ENCODE data around the gene ADAM12. TPM values are rescaled to one million over a fixed set of nuclear protein-coding genes. Genes with fewer than 3 reads are reported as not detected.

ADAM12 gene
- total RNA-seq, 1 experiment from 2014 or later = not detected

GRCh38 chr10:126214021-126214420 is 174.3 kb downstream of the ADAM12 start:
- no peaks in the 10 kb centered on the region for H4K20me1 ChIP-seq (ENCODE audit: insufficient read depth, low read depth, low read length)
- no peaks in the 10 kb centered on the region for H3K9me3 ChIP-seq (ENCODE audit: low read length)

GRCh38 chr10:126212738-126213137 is 175.5 kb downstream of the ADAM12 start:
- no peaks in the 10 kb centered on the region for H3K4me1 ChIP-seq (ENCODE audit: low read length)

More at GRCh38 chr10:126214021-126214420, 174.3 kb downstream of the ADAM12 start:
- H2AFZ ChIP-seq (ENCODE audit: low read length) = no peak overlapping the region
- H3K4me1 ChIP-seq (ENCODE audit: low read length) = no peaks in the 10 kb centered on the region
- no peak for DNase-seq
- no peak overlapping the region for H3K27ac ChIP-seq (ENCODE audit: low read length)
- no peaks in the 10 kb centered on the region for H3K9me2 ChIP-seq (replicated peaks; ENCODE audit: insufficient read depth, low read length)
- no peaks in the 10 kb centered on the region for H3K36me3 ChIP-seq (ENCODE audit: insufficient read depth, low read length)
- H3K4me3 ChIP-seq (ENCODE audit: low read length) = no peak overlapping the region
- no peak overlapping the region for H3K9ac ChIP-seq (ENCODE audit: low read length)
- H3K27me3 ChIP-seq (ENCODE audit: low read length) = no peaks in the 10 kb centered on the region
- H3K79me2 ChIP-seq (ENCODE audit: low read length) = no peaks in the 10 kb centered on the region
- no peak overlapping the region for H3K4me2 ChIP-seq (ENCODE audit: low read depth, low read length, poor library complexity, severe bottlenecking)

GRCh38 chr10:126210051-126210651 is 178.1 kb downstream of the ADAM12 start:
- Histone ChIP-seq H3K9me3 (ENCODE audit: low read length) (no peaks in the 10 kb centered on the region), H3K27me3 (ENCODE audit: low read length) (no peaks in the 10 kb centered on the region), H3K9ac (ENCODE audit: low read length) (no peak overlapping the region), H3K79me2 (ENCODE audit: low read length) (no peaks in the 10 kb centered on the region), H3K27ac (ENCODE audit: low read length) (no peak overlapping the region), H3K4me1 (ENCODE audit: low read length) (no peaks in the 10 kb centered on the region), H2AFZ (ENCODE audit: low read length) (no peak overlapping the region), H4K20me1 (ENCODE audit: insufficient read depth, low read depth, low read length) (no peaks in the 10 kb centered on the region), H3K36me3 (ENCODE audit: insufficient read depth, low read length) (no peaks in the 10 kb centered on the region), H3K4me2 (ENCODE audit: low read depth, low read length, poor library complexity, severe bottlenecking) (no peak overlapping the region), H3K4me3 (ENCODE audit: low read length) (no peak overlapping the region), H3K9me2 (replicated peaks; ENCODE audit: insufficient read depth, low read length) (no peaks in the 10 kb centered on the region)
- DNase-seq = no peak

More at GRCh38 chr10:126212738-126213137, 175.5 kb downstream of the ADAM12 start:
- Histone ChIP-seq H3K36me3 (ENCODE audit: insufficient read depth, low read length) (no peaks in the 10 kb centered on the region), H3K9ac (ENCODE audit: low read length) (no peak overlapping the region), H3K9me2 (replicated peaks; ENCODE audit: insufficient read depth, low read length) (no peaks in the 10 kb centered on the region), H2AFZ (ENCODE audit: low read length) (no peak overlapping the region), H3K4me3 (ENCODE audit: low read length) (no peak overlapping the region), H3K27ac (ENCODE audit: low read length) (no peak overlapping the region), H3K79me2 (ENCODE audit: low read length) (no peaks in the 10 kb centered on the region), H3K4me2 (ENCODE audit: low read depth, low read length, poor library complexity, severe bottlenecking) (no peak overlapping the region), H3K9me3 (ENCODE audit: low read length) (no peaks in the 10 kb centered on the region), H4K20me1 (ENCODE audit: insufficient read depth, low read depth, low read length) (no peaks in the 10 kb centered on the region), H3K27me3 (ENCODE audit: low read length) (no peaks in the 10 kb centered on the region)
- no peak for DNase-seq

- Histone ChIP-seq H3K36me3 (ENCODE audit: insufficient read depth, low read length) (no peaks in the 10 kb centered on the region), H3K4me3 (ENCODE audit: low read length) (no peak overlapping the region), H3K4me2 (ENCODE audit: low read depth, low read length, poor library complexity, severe bottlenecking) (no peak overlapping the region), H3K9ac (ENCODE audit: low read length) (no peak overlapping the region), H3K9me3 (ENCODE audit: low read length) (no peaks in the 10 kb centered on the region), H3K27me3 (ENCODE audit: low read length) (no peaks in the 10 kb centered on the region), H4K20me1 (ENCODE audit: insufficient read depth, low read depth, low read length) (no peaks in the 10 kb centered on the region), H3K27ac (ENCODE audit: low read length) (no peak overlapping the region), H3K4me1 (ENCODE audit: low read length) (no peaks in the 10 kb centered on the region), H2AFZ (ENCODE audit: low read length) (no peak overlapping the region), H3K9me2 (replicated peaks; ENCODE audit: insufficient read depth, low read length) (no peaks in the 10 kb centered on the region), H3K79me2 (ENCODE audit: low read length) (no peaks in the 10 kb centered on the region)
- DNase-seq = no peak
Measured at GRCh38 chr10:126209451-126209850, 178.8 kb downstream of the ADAM12 start.

- Histone ChIP-seq H3K9ac (ENCODE audit: low read length) (no peak overlapping the region), H3K4me3 (ENCODE audit: low read length) (no peak overlapping the region), H3K36me3 (ENCODE audit: insufficient read depth, low read length) (no peaks in the 10 kb centered on the region), H3K27me3 (ENCODE audit: low read length) (no peaks in the 10 kb centered on the region), H3K9me3 (ENCODE audit: low read length) (no peaks in the 10 kb centered on the region), H3K9me2 (replicated peaks; ENCODE audit: insufficient read depth, low read length) (no peaks in the 10 kb centered on the region), H3K27ac (ENCODE audit: low read length) (no peak overlapping the region), H2AFZ (ENCODE audit: low read length) (no peak overlapping the region), H3K4me2 (ENCODE audit: low read depth, low read length, poor library complexity, severe bottlenecking) (no peak overlapping the region), H4K20me1 (ENCODE audit: insufficient read depth, low read depth, low read length) (no peaks in the 10 kb centered on the region), H3K79me2 (ENCODE audit: low read length) (no peaks in the 10 kb centered on the region), H3K4me1 (ENCODE audit: low read length) (no peaks in the 10 kb centered on the region)
- DNase-seq = no peak
Measured at GRCh38 chr10:126208726-126209302, 179.5 kb downstream of the ADAM12 start.

- H3K4me2 ChIP-seq (ENCODE audit: low read depth, low read length, poor library complexity, severe bottlenecking) = no peak overlapping the region
- H3K9me3 ChIP-seq (ENCODE audit: low read length) = no peaks in the 10 kb centered on the region
- no peak overlapping the region for H3K4me3 ChIP-seq (ENCODE audit: low read length)
- H3K9me2 ChIP-seq (replicated peaks; ENCODE audit: insufficient read depth, low read length) = no peaks in the 10 kb centered on the region
- H3K79me2 ChIP-seq (ENCODE audit: low read length) = no peaks in the 10 kb centered on the region
- DNase-seq = no peak
- no peak overlapping the region for H3K27ac ChIP-seq (ENCODE audit: low read length)
- no peaks in the 10 kb centered on the region for H4K20me1 ChIP-seq (ENCODE audit: insufficient read depth, low read depth, low read length)
- no peak overlapping the region for H2AFZ ChIP-seq (ENCODE audit: low read length)
- no peaks in the 10 kb centered on the region for H3K27me3 ChIP-seq (ENCODE audit: low read length)
- H3K36me3 ChIP-seq (ENCODE audit: insufficient read depth, low read length) = no peaks in the 10 kb centered on the region
- no peaks in the 10 kb centered on the region for H3K4me1 ChIP-seq (ENCODE audit: low read length)
- H3K9ac ChIP-seq (ENCODE audit: low read length) = no peak overlapping the region
Measured at GRCh38 chr10:126207851-126208250, 180.4 kb downstream of the ADAM12 start.

- no peak overlapping the region for H3K27ac ChIP-seq (ENCODE audit: low read length)
- DNase-seq = no peak
- H3K9me3 ChIP-seq (ENCODE audit: low read length) = no peaks in the 10 kb centered on the region
- H2AFZ ChIP-seq (ENCODE audit: low read length) = no peak overlapping the region
- H3K36me3 ChIP-seq (ENCODE audit: insufficient read depth, low read length) = no peaks in the 10 kb centered on the region
- H4K20me1 ChIP-seq (ENCODE audit: insufficient read depth, low read depth, low read length) = no peaks in the 10 kb centered on the region
- no peaks in the 10 kb centered on the region for H3K9me2 ChIP-seq (replicated peaks; ENCODE audit: insufficient read depth, low read length)
- H3K79me2 ChIP-seq (ENCODE audit: low read length) = no peaks in the 10 kb centered on the region
- no peak overlapping the region for H3K4me3 ChIP-seq (ENCODE audit: low read length)
- no peak overlapping the region for H3K9ac ChIP-seq (ENCODE audit: low read length)
- no peaks in the 10 kb centered on the region for H3K4me1 ChIP-seq (ENCODE audit: low read length)
- H3K27me3 ChIP-seq (ENCODE audit: low read length) = no peaks in the 10 kb centered on the region
- H3K4me2 ChIP-seq (ENCODE audit: low read depth, low read length, poor library complexity, severe bottlenecking) = no peak overlapping the region
Measured at GRCh38 chr10:126207313-126207771, 180.9 kb downstream of the ADAM12 start.

- no peak overlapping the region for H3K27ac ChIP-seq (ENCODE audit: low read length)
- no peaks in the 10 kb centered on the region for H3K9me3 ChIP-seq (ENCODE audit: low read length)
- H3K9me2 ChIP-seq (replicated peaks; ENCODE audit: insufficient read depth, low read length) = no peaks in the 10 kb centered on the region
- H3K4me1 ChIP-seq (ENCODE audit: low read length) = no peaks in the 10 kb centered on the region
- H3K27me3 ChIP-seq (ENCODE audit: low read length) = no peaks in the 10 kb centered on the region
- no peak overlapping the region for H3K4me3 ChIP-seq (ENCODE audit: low read length)
- no peak overlapping the region for H3K9ac ChIP-seq (ENCODE audit: low read length)
- DNase-seq = no peak
- H2AFZ ChIP-seq (ENCODE audit: low read length) = no peak overlapping the region
- no peaks in the 10 kb centered on the region for H3K79me2 ChIP-seq (ENCODE audit: low read length)
- H4K20me1 ChIP-seq (ENCODE audit: insufficient read depth, low read depth, low read length) = no peaks in the 10 kb centered on the region
- no peaks in the 10 kb centered on the region for H3K36me3 ChIP-seq (ENCODE audit: insufficient read depth, low read length)
- H3K4me2 ChIP-seq (ENCODE audit: low read depth, low read length, poor library complexity, severe bottlenecking) = no peak overlapping the region
Measured at GRCh38 chr10:126205486-126206205, 182.6 kb downstream of the ADAM12 start.
